ENCODE results near the gene GET4. TPM values are rescaled to one million over a fixed set of nuclear protein-coding genes. Genes with fewer than 3 reads are reported as not detected.

GET4 gene
- total and polyA plus RNA-seq, 12 donors, result 14.7 to 38.6 (median 20.8) TPM

- DNase-seq, result no peak
- Histone ChIP-seq H3K9me3 (no peaks in the 10 kb centered on the region), H3K27me3 (peaks cover 0 to 28% (median 11%) of the 10 kb centered on the region in 7 donors), H3K4me3 (peak overlapping the region in 3 of 10 donors; percentile 3 to 22 (median 19)), H3K4me1 (peaks cover 0 to 37% (median 14%) of the 10 kb centered on the region in 9 donors), H3K36me3 (no peaks in the 10 kb centered on the region), H3K27ac (peak overlapping the region in 1 of 10 donors; percentile 31)
- no peak for TF ChIP-seq CTCF (IDR thresholded peaks at IDR 0.05)
- WGBS, 2 donors, result 39 to 42% methylated on average over 17 to 20 of the region's 20 CpGs
- ATAC-seq, result peak in 2 of 8 donors; percentile 2 to 23
- intact Hi-C loops (cut with DNase I), result no loop called here
Observed at GRCh38 chr7:904847-905246, 28.5 kb downstream of the GET4 start.

- no peak for DNase-seq
- WGBS, 2 donors, result 63 to 86% methylated on average over 8 to 10 of the region's 10 CpGs
- peaks cover 0 to 38% (median 6%) of the 10 kb centered on the region in 9 donors for H3K4me1 ChIP-seq
- H3K9me3 ChIP-seq, result no peaks in the 10 kb centered on the region
- intact Hi-C loops (cut with DNase I), result no loop called here
- H3K36me3 ChIP-seq, result no peaks in the 10 kb centered on the region
- H3K4me3 ChIP-seq, result no peak overlapping the region
- peaks cover 0 to 28% (median 11%) of the 10 kb centered on the region in 7 donors for H3K27me3 ChIP-seq
- no peak for TF ChIP-seq CTCF (IDR thresholded peaks at IDR 0.05)
- ATAC-seq, result no peak
- no peak overlapping the region for H3K27ac ChIP-seq
Observed at GRCh38 chr7:906776-907157, 30.4 kb downstream of the GET4 start.

- no peak for TF ChIP-seq CTCF (IDR thresholded peaks at IDR 0.05)
- Histone ChIP-seq H3K27ac (no peak overlapping the region), H3K4me3 (no peak overlapping the region), H3K36me3 (no peaks in the 10 kb centered on the region), H3K4me1 (peaks cover 0 to 36% (median 6%) of the 10 kb centered on the region in 9 donors), H3K9me3 (no peaks in the 10 kb centered on the region), H3K27me3 (peaks cover 0 to 28% (median 11%) of the 10 kb centered on the region in 7 donors)
- DNase-seq, result peak in 1 of 2 donors; percentile 43
- peak in 4 of 8 donors; percentile 5 to 72 (median 22) for ATAC-seq
- intact Hi-C loops (cut with DNase I), result no loop called here
- 71 to 72% methylated on average over 49 of the region's 49 CpGs for WGBS, 2 donors
Observed at GRCh38 chr7:907158-907980, 31.0 kb downstream of the GET4 start.

GRCh38 chr7:908159-908581 lies 31.8 kb downstream of the GET4 start:
- Histone ChIP-seq H3K4me3 (peak overlapping the region in 1 of 10 donors; percentile 48), H3K27me3 (peaks cover 0 to 25% (median 11%) of the 10 kb centered on the region in 7 donors), H3K27ac (peak overlapping the region in 2 of 10 donors; percentile 44 to 85), H3K36me3 (no peaks in the 10 kb centered on the region), H3K9me3 (no peaks in the 10 kb centered on the region), H3K4me1 (peaks cover 0 to 36% (median 6%) of the 10 kb centered on the region in 9 donors)
- intact Hi-C loops (cut with DNase I), result loop anchor here in 1 of 10 donors (2.0 kb wide), 1 partner anchor 47 kb away; the partner anchor contains the start of gene ADAP1
- TF ChIP-seq CTCF (IDR thresholded peaks at IDR 0.05), result no peak
- 86 to 88% methylated on average over 12 of the region's 12 CpGs for WGBS, 2 donors
- ATAC-seq (peak in 1 of 8 donors; percentile 18), DNase-seq (no peak)
